Measurements from ENCODE around the gene TNIK. TPM values are rescaled to one million over a fixed set of nuclear protein-coding genes. Genes with fewer than 3 reads are reported as not detected.
"Not testable (repeated sequence)": the region's sequence is repeated elsewhere in the genome, so short reads cannot be mapped to it uniquely, and the experiment has no call there.

The TNIK gene
- total and polyA plus RNA-seq, 4 donors = 3.7 to 9.8 (median 5.2) TPM

- H3K27ac ChIP-seq (ENCODE audit: low read depth in 1 of 2, low read length in 2 of 2) = no peak overlapping the region
- no peak overlapping the region for H3K9ac ChIP-seq (ENCODE audit: low read depth in 1 of 2, low read length in 2 of 2)
- WGBS = 97% methylated on average over 2 of the region's 2 CpGs
- H3K4me1 ChIP-seq (ENCODE audit: control insufficient read depth in 4 of 4, insufficient read depth in 4 of 4, low read length in 3 of 4) = peaks cover 5 to 12% (median 7%) of the 10 kb centered on the region in 4 donors
- no peaks in the 10 kb centered on the region for H3K36me3 ChIP-seq (ENCODE audit: control insufficient read depth in 4 of 4, insufficient read depth in 3 of 4, low read depth in 1 of 4, low read length in 3 of 4)
- no peak overlapping the region for H3K4me3 ChIP-seq (ENCODE audit: low read depth in 1 of 3, low read length in 3 of 3)
- H3K9me3 ChIP-seq (ENCODE audit: control insufficient read depth in 4 of 4, low read length in 3 of 4) = no peaks in the 10 kb centered on the region
- H3K27me3 ChIP-seq (ENCODE audit: control insufficient read depth in 4 of 4, insufficient read depth in 4 of 4, low read length in 3 of 4) = no peaks in the 10 kb centered on the region
- no peak for DNase-seq (ENCODE audit: low spot score)
- no peak for TF ChIP-seq FOXA2 (IDR thresholded peaks at IDR 0.05)
- no peak for TF ChIP-seq FOXA1 (IDR thresholded peaks at IDR 0.05)
- TF ChIP-seq YY1 (IDR thresholded peaks at IDR 0.05) = no peak
- TF ChIP-seq RAD21 (IDR thresholded peaks at IDR 0.05) = no peak
Measured at GRCh38 chr3:171372694-171373093, 87.5 kb downstream of the TNIK start.

DNA sequence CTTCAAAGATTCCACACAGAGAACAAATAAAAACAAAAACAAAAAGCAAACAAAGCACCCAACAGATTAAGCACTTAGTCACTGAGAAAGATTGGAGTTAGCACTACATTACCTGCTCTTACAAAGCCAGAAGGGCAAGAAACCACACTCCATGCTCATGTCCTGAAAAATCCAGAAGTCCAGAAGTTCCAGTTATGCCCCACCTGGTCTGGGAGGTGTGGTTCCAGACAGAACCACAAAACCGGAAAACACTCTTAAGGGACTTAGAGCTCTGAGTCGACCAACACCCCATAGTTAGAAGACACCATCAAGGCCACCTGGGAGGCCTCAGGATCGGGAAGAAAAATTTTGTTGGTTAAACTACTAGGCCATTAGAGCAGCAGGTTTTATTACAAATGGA, 88.9 kb downstream of the TNIK start:
- Histone ChIP-seq H3K4me3 (ENCODE audit: low read depth in 1 of 3, low read length in 3 of 3) (no peak overlapping the region), H3K9ac (ENCODE audit: low read depth in 1 of 2, low read length in 2 of 2) (no peak overlapping the region), H3K9me3 (ENCODE audit: control insufficient read depth in 4 of 4, low read length in 3 of 4) (no peaks in the 10 kb centered on the region), H3K4me1 (ENCODE audit: control insufficient read depth in 4 of 4, insufficient read depth in 4 of 4, low read length in 3 of 4) (peaks cover 5 to 9% (median 7%) of the 10 kb centered on the region in 4 donors), H3K27me3 (ENCODE audit: control insufficient read depth in 4 of 4, insufficient read depth in 4 of 4, low read length in 3 of 4) (no peaks in the 10 kb centered on the region), H3K36me3 (ENCODE audit: control insufficient read depth in 4 of 4, insufficient read depth in 3 of 4, low read depth in 1 of 4, low read length in 3 of 4) (no peaks in the 10 kb centered on the region), H3K27ac (ENCODE audit: low read depth in 1 of 2, low read length in 2 of 2) (no peak overlapping the region)
- WGBS = 83% methylated on average over 3 of the region's 3 CpGs
- DNase-seq (ENCODE audit: low spot score) = no peak
- TF ChIP-seq JUND (IDR thresholded peaks at IDR 0.05) = no peak

- no peaks in the 10 kb centered on the region for H3K36me3 ChIP-seq (ENCODE audit: control insufficient read depth in 4 of 4, insufficient read depth in 3 of 4, low read depth in 1 of 4, low read length in 3 of 4)
- 94% methylated on average over 1 of the region's 1 CpG for WGBS
- H3K9ac ChIP-seq (ENCODE audit: low read depth in 1 of 2, low read length in 2 of 2) = no peak overlapping the region
- H3K9me3 ChIP-seq (ENCODE audit: control insufficient read depth in 4 of 4, low read length in 3 of 4) = no peaks in the 10 kb centered on the region
- DNase-seq (ENCODE audit: low spot score) = no peak
- H3K27ac ChIP-seq (ENCODE audit: low read depth in 1 of 2, low read length in 2 of 2) = no peak overlapping the region
- H3K4me1 ChIP-seq (ENCODE audit: control insufficient read depth in 4 of 4, insufficient read depth in 4 of 4, low read length in 3 of 4) = no peaks in the 10 kb centered on the region
- TF ChIP-seq NR2F2 (IDR thresholded peaks at IDR 0.05) = no peak
- TF ChIP-seq, protein P1, sequence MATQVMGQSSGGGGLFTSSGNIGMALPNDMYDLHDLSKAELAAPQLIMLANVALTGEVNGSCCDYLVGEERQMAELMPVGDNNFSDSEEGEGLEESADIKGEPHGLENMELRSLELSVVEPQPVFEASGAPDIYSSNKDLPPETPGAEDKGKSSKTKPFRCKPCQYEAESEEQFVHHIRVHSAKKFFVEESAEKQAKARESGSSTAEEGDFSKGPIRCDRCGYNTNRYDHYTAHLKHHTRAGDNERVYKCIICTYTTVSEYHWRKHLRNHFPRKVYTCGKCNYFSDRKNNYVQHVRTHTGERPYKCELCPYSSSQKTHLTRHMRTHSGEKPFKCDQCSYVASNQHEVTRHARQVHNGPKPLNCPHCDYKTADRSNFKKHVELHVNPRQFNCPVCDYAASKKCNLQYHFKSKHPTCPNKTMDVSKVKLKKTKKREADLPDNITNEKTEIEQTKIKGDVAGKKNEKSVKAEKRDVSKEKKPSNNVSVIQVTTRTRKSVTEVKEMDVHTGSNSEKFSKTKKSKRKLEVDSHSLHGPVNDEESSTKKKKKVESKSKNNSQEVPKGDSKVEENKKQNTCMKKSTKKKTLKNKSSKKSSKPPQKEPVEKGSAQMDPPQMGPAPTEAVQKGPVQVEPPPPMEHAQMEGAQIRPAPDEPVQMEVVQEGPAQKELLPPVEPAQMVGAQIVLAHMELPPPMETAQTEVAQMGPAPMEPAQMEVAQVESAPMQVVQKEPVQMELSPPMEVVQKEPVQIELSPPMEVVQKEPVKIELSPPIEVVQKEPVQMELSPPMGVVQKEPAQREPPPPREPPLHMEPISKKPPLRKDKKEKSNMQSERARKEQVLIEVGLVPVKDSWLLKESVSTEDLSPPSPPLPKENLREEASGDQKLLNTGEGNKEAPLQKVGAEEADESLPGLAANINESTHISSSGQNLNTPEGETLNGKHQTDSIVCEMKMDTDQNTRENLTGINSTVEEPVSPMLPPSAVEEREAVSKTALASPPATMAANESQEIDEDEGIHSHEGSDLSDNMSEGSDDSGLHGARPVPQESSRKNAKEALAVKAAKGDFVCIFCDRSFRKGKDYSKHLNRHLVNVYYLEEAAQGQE (IDR thresholded peaks at IDR 0.05) = no peak
- TF ChIP-seq EGR1 (IDR thresholded peaks at IDR 0.05; ENCODE audit: low read depth in 2 of 2) = no peak
- no peak for TF ChIP-seq TAF1 (conservative IDR thresholded peaks at IDR 0.05)
- TF ChIP-seq FOXA2 (IDR thresholded peaks at IDR 0.05) = no peak
- no peak for TF ChIP-seq SP1 (IDR thresholded peaks at IDR 0.05)
- no peak for TF ChIP-seq YY1 (IDR thresholded peaks at IDR 0.05)
- no peak for TF ChIP-seq CTCF (IDR thresholded peaks at IDR 0.05; ENCODE audit: low read depth, low read length, missing input control)
- TF ChIP-seq MAX (IDR thresholded peaks at IDR 0.05) = no peak
- no peak for TF ChIP-seq GABPA (IDR thresholded peaks at IDR 0.05 in 1 of 2, conservative IDR thresholded peaks at IDR 0.05 in 1 of 2)
- no peak for TF ChIP-seq RXRA (IDR thresholded peaks at IDR 0.05)
- TF ChIP-seq HNF4G (IDR thresholded peaks at IDR 0.05) = no peak
- TF ChIP-seq ATF3 (IDR thresholded peaks at IDR 0.05) = no peak
- TF ChIP-seq, protein P2, sequence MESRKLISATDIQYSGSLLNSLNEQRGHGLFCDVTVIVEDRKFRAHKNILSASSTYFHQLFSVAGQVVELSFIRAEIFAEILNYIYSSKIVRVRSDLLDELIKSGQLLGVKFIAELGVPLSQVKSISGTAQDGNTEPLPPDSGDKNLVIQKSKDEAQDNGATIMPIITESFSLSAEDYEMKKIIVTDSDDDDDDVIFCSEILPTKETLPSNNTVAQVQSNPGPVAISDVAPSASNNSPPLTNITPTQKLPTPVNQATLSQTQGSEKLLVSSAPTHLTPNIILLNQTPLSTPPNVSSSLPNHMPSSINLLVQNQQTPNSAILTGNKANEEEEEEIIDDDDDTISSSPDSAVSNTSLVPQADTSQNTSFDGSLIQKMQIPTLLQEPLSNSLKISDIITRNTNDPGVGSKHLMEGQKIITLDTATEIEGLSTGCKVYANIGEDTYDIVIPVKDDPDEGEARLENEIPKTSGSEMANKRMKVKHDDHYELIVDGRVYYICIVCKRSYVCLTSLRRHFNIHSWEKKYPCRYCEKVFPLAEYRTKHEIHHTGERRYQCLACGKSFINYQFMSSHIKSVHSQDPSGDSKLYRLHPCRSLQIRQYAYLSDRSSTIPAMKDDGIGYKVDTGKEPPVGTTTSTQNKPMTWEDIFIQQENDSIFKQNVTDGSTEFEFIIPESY (IDR thresholded peaks at IDR 0.05) = no peak
- no peak for TF ChIP-seq RAD21 (IDR thresholded peaks at IDR 0.05)
- no peak for TF ChIP-seq FOXA1 (IDR thresholded peaks at IDR 0.05)
- TF ChIP-seq JUND (IDR thresholded peaks at IDR 0.05) = no peak
- no peak overlapping the region for H3K4me3 ChIP-seq (ENCODE audit: low read depth in 1 of 3, low read length in 3 of 3)
- no peaks in the 10 kb centered on the region for H3K27me3 ChIP-seq (ENCODE audit: control insufficient read depth in 4 of 4, insufficient read depth in 4 of 4, low read length in 3 of 4)
Measured at GRCh38 chr3:171369156-171369555, 91.0 kb downstream of the TNIK start.

- H3K4me3 ChIP-seq (ENCODE audit: low read depth in 1 of 3, low read length in 3 of 3); H3K27me3 ChIP-seq (ENCODE audit: control insufficient read depth in 4 of 4, insufficient read depth in 4 of 4, low read length in 3 of 4); H3K4me1 ChIP-seq (ENCODE audit: control insufficient read depth in 4 of 4, insufficient read depth in 4 of 4, low read length in 3 of 4); H3K27ac ChIP-seq (ENCODE audit: low read depth in 1 of 2, low read length in 2 of 2); H3K36me3 ChIP-seq (ENCODE audit: control insufficient read depth in 4 of 4, insufficient read depth in 3 of 4, low read depth in 1 of 4, low read length in 3 of 4); H3K9ac ChIP-seq (ENCODE audit: low read depth in 1 of 2, low read length in 2 of 2); H3K9me3 ChIP-seq (ENCODE audit: control insufficient read depth in 4 of 4, low read length in 3 of 4); DNase-seq (ENCODE audit: low spot score): not testable (repeated sequence)
- WGBS = 99% methylated on average over 5 of the region's 5 CpGs
Measured at GRCh38 chr3:171366738-171367137, 93.5 kb downstream of the TNIK start.
